Inflammatory macrophage treated with lipopolysaccharide for 4 hours (primary cell): ENCODE data around the gene EXO5.
"Not testable (repeated sequence)": the region's sequence is repeated elsewhere in the genome, so short reads cannot be mapped to it uniquely, and the experiment has no call there.

Experiments
- DNase-seq: peaks from one replicate; pipeline ENCODE4 v3.0.0-alpha.2; 2020

The EXO5 gene

DNA sequence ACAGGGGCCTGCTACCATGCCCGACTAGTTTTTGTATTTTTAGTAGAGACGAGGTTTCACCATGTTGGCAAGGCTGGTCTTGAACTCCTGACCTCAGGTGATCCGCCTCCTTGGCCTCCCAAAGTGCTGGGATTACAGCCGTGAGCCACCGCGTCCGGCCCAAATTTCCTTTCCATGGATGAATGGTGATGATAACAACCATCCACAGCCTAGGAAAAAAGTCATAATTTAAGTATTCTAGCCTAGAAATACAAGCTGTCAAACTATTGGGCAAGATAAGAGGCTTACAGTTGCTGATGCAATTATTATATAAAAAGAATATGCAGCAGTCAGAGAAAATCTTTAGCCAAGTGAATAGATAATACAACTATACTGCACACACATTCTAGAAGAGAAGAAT lies 46.2 kb downstream of the EXO5 start:
- not testable (repeated sequence) for DNase-seq

DNA sequence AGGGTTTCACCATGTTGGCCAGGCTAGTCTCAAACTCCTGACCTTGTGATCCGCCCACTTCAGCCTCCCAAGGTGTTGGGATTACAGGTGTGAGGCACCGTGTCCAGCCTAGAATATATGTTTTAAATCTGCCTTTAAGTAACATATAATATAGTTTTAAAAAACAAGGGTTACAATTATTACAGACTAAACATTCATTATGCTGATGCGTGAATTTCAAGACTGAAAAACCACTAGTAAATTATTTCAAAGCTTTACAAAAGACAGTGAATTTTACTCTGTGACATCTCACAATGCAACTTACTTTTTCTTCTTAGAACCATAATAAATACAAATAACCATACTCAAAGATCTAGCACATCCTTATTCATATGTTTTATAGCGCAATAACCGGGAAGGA lies 47.6 kb downstream of the EXO5 start:
- no peak for DNase-seq

DNA sequence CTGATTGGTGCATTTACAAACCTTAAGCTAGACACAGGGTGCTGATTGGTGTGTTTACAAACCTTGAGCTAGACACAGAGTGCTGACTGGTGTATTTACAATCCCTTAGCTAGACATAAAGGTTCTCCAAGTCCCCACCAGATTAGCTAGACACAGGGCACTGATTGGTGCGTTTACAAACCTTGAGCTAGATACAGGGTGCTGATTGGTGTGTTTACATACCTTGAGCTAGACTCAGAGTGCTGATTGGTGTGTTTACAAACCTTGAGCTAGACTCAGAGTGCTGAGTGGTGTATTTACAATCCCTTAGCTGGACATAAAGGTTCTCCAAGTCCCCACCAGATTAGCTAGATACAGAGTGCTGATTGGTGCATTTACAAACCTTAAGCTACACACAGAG lies 49.7 kb downstream of the EXO5 start:
- not testable (repeated sequence) for DNase-seq

DNA sequence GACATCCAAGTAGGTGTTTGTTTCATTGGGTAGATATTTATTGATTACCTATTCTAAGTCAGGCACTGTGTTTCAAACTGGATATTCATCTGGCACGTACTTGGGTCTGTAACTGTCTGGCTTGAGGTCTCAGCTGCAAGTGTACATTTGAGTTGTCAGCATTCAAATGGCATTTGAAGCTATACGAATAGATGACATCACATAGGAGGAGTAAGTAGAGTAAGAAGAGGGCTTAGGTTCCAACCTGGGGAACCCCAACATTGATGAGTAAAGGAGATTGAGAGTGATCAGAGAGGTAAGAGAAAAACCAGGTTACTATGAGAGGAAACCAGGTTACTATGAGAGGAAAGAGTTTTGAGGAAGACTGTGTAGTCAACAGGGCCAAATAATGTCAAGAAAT lies 53.6 kb downstream of the EXO5 start:
- no peak for DNase-seq

- DNase-seq: no peak
These were observed 54.7 kb downstream of the EXO5 start for GRCh38 chr1:40563266-40563665.

GRCh38 chr1:40564506-40564905 lies 55.9 kb downstream of the EXO5 start:
- no peak for DNase-seq

DNA sequence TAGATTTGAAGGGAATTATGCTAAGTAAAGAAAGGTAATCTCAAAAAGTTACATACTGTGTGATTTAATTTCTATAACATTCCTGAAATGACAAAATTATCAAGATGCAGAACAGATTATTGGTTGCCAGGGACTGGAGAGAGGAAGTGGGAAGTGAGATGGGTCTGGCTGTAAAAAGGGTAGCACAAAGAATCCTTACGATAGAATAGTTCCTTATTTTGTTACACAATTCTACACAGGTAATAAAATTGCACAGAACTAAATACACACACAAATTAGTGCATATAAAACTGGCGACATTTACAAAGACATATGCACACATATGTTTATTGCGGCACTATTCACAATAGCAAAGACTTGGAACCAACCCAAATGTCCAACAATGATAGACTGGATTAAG lies 56.3 kb downstream of the EXO5 start:
- DNase-seq: no peak
